Dedifferentiated amniotic fluid mesenchymal stem cell (primary cell): Measurements from ENCODE around the gene RASAL1.

ENCODE experiments used
- DNase-seq: peaks from one replicate; pipeline ENCODE4 v3.0.0-alpha.2; 2016; ENCODE audit errors: extremely low spot score

The RASAL1 gene

DNA sequence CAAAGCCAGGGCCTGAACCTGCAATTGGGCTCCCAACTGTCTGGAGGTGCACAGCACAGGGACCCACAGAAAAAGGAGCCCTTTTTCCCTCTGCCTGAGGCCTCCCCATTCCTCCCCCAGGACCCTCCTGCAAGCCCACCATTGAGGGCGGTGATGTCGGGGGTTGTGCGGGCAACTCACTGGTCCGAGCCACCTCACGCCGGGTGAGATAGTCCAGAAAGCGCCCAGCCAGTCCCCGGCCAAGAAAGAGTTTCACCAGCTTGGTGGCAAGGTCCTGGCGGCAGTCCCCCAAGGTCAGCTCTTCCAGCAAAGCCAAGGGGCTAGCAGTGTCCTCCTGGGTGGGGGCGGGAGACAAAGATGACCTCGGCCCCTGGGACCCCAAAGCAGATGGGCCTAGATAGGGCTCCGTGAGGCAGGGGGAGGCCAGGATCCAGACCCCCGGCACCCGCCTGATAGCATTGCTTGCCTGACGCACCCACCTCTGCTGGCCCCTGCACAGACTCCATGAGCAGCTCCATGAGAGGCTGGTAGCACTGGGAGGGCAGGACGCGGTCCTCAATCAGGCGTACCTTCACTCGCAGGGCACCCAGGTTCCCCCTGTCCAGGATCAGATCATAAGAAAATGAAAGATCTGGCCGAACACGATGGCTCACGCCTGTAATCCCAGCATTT lies 20.0 kb downstream of the RASAL1 start:
- DNase-seq = no peak

DNA sequence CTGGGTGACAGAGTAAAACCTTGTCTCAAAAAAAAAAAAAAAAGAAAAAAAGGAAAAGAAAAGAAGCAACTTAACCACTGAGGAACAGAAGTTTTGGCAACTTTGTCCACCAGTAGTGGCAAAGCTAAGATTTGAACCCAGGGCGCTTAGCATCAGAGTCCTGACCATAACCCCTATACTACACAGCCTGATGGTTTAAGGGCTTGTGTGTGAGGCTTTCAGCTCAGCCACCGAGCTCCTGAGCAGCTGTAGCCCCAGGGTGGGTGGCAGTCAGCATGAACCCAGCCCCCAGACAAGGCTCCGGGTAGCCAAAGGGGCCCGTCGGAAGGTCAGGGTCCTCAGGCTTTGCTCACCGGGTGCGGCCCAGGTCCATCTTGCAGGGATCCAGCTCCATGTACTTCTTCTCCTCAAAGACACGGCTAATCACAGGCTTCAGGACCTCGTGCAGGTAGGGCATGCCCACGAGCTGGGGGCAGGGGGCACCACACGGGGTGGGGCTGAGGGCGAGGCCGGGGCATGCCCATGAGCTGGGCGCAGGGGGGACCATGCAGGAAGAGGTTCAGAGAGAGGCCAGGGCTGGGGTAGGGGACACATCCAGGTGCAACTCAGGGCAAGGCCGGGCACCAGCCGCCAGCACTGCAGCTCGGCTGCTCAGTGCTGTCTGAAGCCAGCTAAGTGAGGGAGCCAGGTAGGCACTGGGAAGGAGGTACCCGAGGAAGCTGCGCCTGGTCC lies 20.9 kb downstream of the RASAL1 start:
- no peak for DNase-seq

DNA sequence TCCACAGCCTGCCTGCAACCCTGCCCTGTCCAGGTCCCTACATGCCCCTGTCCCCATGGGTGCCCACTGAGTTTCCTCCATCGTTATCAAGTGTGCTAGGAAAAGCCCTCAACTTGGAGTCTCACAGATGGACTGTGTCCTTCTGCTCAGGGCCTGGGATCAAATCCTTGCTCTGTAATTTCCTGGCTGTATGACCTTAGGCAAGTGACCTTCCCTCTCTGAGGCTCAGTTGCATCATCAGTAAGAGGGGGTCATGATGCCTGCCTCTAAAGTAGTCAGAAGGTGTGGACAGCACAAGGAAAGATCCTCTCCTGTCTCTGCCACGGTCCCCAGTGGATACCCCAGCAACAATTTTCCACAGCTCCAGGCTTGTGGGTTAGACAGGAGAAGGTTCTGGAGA lies 22.2 kb downstream of the RASAL1 start:
- no peak for DNase-seq

DNA sequence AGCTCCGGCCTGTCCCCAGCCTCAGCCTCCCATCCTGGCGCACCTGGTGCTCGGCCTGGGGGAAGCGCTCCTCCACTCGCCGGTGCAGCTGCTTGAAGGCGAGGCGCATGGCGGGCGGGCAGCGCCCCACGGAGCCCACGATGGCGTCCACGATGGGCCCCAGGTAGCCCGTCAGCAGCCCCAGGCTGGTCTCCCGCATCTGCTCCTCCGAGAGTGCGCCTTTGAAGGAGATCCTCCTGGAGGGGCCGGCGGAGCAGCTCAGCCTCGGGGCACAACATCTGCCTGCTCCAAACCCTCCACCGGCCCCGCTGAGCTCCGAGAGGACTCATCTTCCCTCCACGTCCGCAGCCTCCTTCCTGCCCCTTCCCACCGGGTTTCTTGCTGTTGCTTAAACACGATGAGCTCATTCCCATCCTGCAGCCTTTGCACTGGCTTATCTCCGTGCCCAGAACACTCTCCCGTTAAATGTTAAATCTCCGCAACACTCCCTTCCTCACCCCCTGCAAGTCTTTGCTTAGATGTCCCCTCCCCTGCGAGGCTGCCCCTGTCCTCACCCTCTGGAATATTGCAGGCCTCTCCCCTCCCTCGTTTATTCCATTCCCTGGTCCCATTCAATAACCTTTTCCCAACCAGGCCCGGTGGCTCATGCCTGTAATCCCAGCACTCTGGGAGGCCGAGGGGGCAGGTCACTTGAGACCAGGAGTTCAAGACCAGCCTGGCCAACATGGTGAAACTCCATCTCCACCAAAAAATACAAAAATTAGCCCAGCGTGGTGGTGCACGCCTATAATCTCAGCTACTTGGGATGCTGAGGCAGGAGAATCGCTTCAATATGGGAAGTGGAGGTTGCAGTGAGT lies 23.3 kb downstream of the RASAL1 start:
- DNase-seq = no peak

DNA sequence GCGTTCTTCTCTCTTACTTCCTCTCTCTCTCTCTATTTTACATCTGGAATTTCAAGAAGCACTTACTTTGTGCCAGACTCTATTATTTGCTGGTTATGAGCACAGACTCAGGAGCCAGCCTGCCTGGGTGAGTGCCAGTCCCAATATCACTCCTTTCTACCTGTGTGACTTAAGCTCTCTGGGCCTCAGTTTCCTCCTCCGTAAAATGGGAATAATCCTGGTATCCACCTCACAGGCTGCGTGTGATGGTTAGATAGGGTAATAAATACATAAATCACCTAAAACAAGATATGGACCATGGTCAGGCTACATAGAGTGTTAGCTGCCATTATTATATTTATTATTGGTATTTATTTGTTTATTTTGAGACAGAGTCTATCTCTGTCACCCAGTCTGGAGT lies 24.3 kb downstream of the RASAL1 start:
- DNase-seq = no peak

DNA sequence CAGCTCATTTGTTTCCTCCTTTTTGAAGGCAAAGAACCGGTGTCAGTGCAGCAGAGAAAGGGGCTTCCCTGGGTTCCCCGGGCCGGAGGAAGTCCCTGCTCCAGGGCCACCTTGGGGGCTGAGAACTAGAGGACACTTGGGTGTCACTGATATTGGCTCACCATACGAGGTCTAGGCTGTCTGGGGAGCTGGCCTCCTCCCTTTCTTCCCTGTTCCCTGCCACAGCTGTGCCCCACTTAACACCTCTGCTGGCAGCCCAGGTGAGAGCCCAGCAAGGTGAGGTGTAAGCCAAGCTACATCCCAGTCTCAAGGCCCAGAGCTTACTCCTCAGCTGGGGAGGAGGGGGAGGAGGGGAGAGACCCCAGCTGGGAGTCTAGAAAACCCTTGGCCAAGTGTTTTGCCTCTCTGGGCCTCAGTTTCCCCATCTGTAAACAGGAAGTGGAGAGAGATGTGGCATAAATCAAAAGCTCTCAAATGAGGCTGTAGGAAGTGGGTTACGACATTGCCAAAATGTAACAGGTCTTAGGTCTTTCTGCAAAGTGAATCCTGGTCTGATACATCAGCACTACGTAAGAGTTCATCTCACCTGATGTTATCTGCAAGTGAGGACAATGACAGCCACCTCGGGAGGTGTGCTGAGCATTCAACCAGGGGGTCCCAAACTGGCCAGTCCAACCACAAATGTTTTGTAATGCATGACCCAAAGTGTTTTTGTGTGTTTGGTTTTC lies 25.5 kb downstream of the RASAL1 start:
- no peak for DNase-seq

DNA sequence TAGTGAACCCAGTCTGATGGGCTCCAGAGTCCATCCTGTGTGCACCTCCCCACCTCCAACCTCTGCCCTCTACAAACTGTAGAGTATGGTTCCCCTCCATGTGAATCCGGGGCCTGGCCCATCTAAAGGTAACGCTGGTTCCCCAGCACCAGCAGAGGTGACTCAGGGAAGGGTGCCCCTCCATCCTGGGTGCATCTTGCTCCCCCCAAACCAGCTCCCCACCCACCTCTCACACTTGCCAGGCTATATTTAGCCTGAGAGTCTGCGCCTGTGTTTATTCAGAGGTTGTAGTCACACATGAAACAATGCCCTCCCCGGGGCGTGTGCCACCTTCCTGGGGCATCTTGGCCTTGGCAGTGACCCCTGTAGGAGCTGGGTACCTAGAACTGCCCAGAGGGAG lies 26.2 kb downstream of the RASAL1 start:
- DNase-seq = no peak

DNA sequence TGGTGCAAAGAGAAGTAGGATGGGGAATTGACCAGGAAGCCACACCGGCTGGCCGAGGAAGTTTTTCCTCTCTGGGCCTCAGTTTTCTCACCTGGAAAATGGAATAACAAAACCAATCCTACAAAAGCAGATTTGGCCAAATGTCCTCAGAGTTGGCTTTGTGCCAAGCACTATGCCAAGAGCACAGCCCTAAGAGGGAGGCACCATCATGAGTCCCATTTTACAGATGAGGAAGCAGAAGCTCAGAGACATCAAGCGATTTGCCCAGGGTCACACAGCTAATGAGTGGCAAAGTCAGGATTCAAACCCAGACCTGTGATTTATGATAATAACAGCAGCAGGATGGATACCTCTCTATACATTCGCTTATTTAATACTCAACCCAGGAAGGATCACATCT lies 27.3 kb downstream of the RASAL1 start:
- DNase-seq = no peak

DNA sequence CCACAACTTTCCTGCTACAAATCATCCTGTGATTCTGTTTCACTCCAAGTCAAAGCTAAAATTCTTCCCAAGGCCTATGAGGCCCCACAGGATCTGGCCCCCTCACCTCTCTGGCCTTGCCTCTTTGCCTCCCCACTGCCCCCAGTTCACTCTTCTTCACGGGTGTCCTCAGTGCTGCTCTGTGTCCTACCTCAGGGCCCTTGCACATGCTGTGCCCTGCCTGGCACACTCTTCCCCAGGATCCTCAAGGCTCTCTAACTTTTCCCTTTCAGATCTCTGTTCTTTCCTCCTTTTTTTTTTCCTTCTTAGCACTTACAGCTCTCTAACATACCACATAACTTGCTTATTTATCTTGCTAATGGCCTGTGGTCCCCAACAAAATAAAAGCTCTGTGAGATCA lies 29.2 kb downstream of the RASAL1 start:
- no peak for DNase-seq

DNA sequence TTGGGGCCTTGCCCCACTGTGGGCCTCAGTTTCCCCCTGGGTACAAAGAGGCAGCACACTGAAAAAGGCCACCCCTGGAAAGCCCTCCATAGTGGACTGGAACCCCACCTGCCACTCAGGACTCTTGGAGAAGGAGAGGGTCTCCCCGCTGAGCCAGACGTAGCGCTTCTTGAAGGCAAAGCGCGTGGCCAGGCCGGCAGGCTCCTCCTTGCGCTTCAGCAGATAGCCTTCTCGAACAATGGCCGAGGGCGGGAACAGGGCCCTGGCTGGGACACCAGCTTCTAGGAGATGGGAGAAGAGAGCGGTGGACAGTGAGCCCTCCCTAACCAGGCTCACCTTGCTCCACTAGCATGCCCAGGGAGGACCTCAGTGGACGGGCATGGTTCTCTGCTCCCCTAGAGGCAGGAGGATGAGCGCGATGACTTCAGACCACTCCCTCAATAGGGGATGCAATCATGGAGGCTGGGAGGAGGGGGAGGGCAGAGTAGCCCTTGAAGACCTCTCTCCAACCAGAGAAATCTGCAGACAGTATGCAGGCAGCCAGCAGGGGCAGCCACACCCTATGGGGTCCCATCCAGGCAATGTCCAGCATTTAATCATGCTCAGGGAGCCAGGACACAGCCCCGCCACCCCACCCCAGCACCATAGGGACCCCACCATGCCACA lies 29.8 kb downstream of the RASAL1 start:
- no peak for DNase-seq

DNA sequence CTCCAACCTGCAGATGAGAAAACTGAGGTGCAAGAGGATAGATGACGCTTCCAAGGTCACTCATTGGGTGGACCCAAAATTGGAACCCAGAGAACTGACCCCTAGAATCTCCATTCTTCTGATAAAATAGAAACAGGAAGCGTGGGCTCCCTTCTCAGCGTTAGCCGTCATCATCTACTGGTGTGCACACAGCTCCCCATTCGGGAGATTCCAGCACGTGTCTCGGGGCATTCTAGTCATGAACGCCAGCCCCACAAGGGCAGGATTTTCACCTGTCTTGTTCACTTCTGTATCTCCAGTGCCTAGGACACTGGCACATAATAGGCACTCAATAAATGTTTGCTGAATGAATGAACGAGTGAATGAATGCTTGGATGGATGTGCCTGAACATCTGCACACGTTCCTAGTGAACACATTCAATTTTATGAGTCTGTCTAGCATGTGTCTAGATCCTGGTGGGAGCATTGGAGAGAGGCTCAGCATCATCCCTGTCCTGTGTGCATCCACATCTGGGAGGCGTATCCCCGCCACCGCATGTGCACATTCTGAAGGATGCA lies 30.5 kb downstream of the RASAL1 start:
- no peak for DNase-seq

DNA sequence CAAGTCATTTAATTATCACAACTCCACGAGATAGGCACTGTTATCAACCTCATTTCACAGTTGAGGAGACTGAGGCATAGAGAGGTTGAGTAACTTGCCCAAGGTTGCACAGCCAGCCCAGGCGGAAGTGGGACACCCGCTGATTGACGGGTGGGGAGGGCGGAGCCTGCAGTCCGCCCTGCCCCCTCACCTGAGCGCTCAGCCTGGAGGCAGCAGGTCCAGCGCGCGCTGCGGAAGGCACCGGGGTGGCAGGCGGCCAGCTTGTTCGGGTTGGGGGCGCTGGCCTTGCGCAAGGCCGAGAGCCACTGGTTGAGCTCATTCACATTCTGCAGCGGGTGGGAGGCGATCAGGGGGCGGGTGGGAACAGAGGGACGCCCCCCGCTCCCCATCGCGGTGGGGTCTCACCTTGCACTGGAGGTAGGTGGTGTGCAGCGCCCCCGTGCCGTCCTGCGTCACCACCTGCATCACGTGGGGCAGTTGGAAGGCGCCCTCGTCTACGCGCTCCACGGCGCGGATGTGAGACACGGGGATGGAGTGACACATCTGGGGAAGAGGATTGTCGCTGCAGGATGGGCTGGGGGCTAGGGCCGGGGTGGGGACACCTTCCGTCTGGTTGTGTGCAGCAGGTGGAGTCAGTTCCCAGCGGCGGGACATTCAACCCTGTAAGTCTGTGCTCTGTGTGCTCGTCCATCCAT lies 31.7 kb downstream of the RASAL1 start:
- DNase-seq = no peak

DNA sequence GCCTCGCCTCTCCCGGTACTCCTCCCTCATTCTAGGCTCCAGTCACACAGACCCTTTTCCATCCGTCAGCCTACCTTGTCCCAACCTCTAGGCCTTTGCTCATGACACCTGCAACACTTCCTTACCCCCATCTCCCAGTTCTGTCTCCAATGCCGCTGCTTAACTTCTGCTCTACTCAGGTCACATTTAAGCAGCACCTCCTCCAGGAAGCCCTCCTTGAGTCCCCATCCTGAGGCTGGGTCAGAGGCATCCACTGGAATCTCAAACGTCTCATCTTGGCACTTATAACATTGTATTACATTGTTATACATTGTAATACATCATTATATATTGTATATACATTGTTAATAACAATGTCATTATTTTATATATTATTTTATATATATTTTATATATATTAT lies 32.8 kb downstream of the RASAL1 start:
- DNase-seq = no peak

DNA sequence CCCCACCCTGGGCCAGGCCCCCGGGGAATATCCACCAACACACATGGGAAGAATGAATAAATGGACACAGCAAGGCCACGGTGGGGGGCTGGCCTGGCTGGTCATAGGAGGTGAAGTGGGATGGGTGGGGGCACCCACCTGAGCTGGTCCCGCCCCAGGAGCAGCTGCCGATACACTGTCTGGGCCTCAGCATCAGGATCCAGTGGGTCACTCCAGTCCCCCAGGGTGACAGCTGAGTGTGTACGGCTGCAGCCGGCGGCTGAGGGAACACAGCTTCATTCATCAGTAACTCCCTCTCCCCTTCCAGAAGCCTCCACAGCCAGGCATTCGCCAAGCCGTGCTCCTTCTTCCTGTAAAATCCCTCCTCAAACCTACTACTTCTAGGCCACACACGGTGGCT lies 33.8 kb downstream of the RASAL1 start:
- no peak for DNase-seq

DNA sequence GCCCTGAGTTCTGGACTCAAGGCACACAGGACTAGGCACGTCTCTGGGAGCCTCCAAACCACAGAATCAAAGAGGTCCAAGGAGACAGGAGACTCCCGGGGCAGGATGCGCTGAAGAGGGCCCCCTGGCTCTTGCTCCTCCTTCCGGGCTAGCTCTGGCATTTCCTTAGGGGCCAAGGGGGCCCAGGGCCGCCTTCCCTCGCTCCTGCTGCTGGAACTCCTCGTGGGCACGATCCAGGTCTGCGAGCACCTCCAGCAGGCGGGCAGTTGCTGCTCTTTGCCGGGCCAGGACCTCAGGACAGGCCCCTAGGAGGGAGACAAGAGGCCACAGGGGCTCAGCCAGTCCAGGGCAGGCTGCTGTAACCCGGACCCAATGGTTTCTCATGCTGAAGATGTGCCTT lies 35.8 kb downstream of the RASAL1 start:
- DNase-seq = no peak

DNA sequence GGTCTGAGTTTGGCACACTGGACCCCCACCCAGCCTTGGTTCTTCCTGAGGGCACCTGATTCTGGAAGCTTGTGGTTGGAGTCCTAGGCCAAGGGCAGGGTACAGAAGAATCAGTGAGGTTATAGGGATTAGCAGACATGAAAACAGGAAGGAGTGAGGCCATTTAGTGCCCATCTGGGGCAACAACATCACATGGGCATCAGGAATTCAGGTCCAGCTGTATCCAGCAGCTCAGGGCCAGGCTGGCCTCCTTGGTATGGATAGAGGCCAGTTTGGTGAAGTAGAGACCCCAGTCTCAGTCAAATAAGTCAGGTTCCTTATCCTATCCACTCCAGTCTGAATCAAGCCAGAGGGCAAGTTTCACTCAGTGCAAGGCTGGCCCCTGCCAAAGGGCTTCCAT lies 36.2 kb downstream of the RASAL1 start:
- no peak for DNase-seq

DNA sequence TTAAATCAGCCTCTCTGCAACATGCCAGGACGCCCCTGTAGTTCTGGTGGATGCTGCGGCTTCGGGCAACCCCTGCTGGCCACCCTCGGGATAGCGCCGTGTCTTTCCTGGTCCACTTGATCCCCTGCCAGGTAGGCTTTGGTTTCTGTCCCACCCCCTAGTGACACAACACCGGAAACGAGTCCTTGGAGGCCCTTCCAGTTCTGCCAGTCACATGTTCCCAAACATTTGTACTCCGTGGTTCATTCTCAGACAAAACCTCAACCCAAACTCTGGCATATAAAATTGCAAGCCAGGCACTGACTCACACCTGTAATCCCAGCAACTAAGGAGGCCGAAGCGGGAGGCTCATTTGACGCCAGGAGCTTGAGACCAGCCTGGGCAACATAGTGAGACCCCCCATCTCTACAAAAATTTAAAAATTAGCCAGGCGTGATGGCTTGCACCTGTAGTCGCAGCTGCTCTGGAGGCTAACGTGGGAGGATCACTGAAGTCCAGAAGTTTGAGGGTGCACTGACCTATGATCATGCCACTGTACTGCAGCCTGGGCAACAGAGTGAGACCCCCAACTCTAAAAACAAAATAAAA lies 37.0 kb downstream of the RASAL1 start:
- peak; percentile 52 for DNase-seq

DNA sequence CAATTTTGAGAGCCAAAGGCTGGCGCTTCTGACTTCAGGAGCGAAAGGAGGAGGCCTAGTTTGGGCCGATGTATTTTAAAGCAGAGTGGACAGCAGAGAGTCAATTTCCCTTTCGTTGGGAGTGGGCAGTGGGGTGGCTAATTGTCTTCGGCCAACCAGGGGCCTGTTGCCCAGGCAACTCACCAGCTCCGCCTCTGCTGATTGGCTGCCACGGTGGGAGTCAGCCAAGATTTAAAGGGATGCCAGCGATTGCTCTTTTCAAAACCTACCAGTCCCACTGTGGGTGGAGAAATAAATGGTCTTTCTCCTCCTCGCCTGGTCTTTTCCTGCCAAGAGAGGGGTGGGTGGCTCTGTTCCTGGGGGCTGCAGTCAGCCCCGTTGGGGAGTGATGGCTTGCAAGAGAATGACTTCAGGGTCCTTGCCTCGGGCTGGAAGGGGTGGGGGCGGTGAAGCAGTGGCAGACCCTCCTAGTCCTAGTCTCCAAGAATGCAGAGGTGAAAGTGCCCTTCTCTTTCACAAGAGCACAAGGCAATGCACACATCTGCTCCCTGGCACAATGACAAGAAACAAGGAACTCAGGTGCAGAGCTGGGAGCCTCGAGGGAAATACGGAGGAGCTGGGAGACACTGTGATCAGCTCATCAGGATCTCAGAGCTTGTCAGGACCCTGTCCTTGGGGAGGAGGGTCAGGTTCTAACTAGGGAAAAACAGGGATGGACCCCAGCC lies 37.7 kb downstream of the RASAL1 start:
- no peak for DNase-seq

DNA sequence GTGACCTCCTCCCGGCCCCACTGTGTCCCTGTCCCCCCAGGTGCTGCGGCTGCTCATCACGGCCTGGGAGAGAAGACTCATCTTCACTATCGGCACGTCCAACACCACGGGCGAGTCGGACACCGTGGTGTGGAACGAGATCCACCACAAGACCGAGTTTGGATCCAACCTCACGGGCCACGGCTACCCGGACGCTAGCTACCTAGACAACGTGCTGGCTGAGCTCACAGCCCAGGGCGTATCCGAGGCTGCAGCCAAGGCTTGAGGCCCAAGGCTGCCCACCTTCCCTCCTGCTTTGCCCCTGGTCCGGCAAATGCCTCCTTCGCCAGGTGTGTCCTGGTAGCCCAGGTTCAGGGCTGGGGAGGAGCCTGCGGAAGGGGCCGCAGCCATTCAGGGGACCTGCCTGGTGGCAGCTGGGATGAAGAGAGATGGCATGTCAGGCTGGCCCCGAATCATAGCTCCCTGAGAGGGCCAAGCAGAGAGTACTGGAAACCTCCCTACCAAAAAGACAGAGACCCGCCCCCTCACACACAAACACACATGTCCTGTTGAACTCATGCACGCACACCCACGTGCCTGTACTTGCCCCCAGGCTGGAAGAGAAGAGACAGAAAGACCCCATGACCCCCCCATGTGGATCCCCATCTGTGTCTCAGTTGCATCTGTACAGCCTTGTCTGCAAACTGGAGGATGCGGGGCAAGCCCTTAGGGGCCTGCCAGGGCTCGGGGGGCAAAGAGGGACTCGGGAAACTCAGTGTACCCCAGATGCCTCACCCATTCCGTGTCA lies 38.7 kb downstream of the RASAL1 start:
- no peak for DNase-seq
